ENCODE results near the gene OR6Y1.

The OR6Y1 gene, protein sequence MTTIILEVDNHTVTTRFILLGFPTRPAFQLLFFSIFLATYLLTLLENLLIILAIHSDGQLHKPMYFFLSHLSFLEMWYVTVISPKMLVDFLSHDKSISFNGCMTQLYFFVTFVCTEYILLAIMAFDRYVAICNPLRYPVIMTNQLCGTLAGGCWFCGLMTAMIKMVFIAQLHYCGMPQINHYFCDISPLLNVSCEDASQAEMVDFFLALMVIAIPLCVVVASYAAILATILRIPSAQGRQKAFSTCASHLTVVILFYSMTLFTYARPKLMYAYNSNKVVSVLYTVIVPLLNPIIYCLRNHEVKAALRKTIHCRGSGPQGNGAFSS

DNA sequence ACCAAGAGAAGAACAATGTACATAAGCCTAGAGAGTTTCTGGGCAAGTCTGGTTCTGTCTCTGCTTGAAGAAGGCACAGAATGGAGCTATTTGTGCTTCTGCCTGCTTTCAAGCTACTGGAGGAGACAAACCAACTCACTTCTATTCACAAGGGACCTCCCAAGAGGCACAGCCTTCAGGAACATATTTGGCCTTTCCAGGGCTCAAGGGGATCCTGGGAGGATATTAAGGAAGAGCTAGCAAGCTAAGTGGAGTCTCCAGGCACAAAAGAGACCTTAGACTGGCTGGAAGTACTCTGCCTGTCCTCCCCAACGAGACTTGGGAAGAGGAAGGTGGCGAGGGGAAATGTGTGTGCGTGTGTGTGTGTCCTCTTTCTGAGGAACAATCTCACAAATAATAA, at the start of gene OR6Y1:
Gene OR6Y1, minus strand, starts transcription at position 54 of the 400 bp plus-strand sequence. CDS start 6,300 bp downstream, outside the sequence.
- DNase-seq (ENCODE audit: low read depth) = no peak

DNA sequence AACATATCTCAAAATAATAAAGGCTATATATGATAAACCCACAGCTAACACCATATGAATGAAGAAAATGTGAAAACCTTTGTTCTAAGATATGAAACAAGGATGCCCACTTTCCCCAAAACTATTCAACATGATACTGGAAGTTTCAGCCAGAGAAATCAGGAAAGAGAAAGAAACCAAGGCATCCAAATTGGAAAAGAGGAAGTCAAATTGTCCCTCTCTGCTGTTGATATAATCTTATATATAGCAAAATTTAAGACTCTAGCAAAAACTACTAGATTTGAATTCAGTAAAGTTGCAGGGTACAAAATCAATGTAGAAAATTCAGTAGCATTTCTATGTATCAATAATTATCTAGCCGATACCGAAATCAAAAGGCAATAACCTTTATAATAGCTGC, 46.5 kb upstream of the OR6Y1 start:
- DNase-seq (ENCODE audit: low read depth) = no peak

DNA sequence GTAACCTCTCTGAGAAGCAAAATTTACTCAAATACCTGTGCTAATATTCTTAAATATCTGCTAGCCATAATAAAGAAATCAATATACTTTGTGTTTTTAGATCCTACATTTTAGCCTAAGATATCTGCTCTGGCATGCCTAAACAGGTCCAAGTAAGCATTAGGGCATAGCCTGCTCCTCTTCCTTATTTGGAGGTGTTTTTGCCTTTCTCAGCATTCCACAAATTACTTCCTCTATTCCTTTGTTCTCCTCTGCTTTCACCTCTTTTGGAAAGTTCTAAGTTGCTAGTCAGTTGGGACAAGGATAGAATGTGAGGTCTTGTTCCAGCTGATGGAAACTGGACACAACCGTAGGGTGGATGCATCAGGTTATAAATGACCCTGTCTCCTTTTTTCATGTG, 32.7 kb upstream of the OR6Y1 start:
- no peak for DNase-seq (ENCODE audit: low read depth)

DNA sequence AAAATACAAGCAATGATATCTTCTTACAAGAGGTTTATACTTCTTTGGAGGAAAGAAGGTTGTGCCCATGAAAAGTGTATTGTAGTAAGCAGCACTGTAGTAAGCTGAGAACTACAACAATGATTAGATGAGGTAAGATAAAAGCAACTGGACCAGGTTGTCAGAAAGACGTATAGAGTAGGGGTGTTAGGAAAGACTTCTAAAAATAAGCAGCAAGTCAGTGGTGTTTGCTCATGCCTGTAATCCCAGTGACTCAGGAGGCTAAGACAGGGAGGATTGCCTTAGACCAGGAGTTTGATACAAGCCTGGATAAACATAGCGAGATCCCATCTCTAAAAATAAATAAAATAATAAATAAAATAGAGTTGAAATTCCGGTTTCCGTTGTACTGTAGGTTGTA, 29.8 kb upstream of the OR6Y1 start:
- no peak for DNase-seq (ENCODE audit: low read depth)

DNA sequence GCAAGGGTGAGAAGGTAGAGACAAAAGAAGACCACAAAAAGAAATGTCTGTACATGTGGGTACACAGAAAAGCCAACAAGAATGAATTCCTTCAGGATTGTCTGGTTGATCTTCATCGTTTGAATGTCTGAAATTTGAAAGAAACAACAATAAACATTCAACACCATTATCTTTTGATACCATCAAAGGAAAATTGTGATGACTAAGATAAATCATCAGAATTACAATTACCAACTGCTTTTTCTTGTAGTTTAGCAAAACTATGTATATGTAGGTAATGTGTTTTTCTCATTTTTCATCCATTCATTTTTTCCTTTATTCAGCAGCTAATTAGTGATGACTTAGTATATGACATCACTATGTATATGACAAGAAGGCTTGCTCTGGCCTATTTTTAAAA, 25.5 kb upstream of the OR6Y1 start, which contains the start of gene OR10X1:
Gene OR10X1, minus strand, starts transcription at position 167 of the 400 bp plus-strand sequence. Its CDS starts 0 bp downstream, at position 167.
- no peak for DNase-seq (ENCODE audit: low read depth)

DNA sequence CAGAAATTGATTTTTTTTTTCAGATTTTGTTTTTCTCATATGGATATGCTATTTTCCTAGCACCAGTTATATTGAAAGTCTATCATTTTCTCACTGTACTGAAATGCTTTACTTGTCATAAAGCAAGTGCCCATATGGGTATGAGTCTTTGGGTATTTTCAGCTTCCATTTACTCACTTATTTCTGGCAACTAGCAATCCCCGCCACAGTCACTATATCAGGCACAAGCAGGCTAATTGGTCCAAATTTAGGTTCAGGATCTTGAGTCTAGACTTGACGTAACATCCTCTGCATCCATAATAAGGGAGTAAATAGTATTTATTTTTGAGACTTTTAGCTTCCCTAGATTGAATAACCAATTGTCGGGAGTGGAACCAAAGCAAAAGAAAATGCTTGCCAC, 23.4 kb upstream of the OR6Y1 start:
- no peak for DNase-seq (ENCODE audit: low read depth)

DNA sequence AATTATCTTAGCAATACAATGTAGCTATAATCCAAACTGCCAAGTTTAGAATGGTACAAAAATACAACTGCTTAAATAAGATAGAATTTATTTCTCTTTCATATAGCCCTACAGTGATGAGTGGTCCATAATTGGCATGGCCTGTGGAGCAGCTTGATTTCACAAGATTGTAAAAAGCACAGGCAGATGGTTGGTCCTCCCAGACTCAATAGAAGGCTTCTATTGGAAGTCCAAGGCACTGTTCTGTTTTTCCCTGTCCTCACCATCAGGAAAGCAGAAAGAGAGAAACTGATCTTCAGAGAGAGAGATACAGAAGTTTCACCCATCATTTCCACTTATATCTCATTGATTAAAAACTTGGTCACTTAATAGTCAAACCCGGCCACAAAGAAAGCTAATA, 18.0 kb upstream of the OR6Y1 start:
- no peak for DNase-seq (ENCODE audit: low read depth)

DNA sequence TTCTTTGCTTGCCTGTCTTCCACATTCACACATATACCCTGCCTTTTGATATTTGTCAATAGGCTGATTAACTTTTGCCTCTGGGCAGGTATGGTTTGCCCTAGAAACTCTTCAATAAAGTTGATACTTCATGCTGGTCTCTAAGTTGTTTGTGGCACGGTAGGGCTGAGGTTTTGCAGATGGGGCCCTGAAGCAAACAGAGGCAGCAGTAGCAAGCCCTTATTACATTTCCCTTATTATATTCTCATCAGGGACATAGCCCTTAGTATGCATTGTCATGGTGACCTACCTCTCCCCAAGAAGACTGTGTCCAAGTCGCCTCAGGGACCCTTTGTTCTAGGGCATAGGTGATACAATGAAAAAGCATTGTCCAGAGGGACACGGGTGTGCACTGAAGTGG, 16.3 kb upstream of the OR6Y1 start, which contains the start of gene OR6P1:
Gene OR6P1, minus strand, starts transcription at position 101 of the 400 bp plus-strand sequence. CDS start 6,976 bp downstream, outside the sequence.
- no peak for DNase-seq (ENCODE audit: low read depth)

DNA sequence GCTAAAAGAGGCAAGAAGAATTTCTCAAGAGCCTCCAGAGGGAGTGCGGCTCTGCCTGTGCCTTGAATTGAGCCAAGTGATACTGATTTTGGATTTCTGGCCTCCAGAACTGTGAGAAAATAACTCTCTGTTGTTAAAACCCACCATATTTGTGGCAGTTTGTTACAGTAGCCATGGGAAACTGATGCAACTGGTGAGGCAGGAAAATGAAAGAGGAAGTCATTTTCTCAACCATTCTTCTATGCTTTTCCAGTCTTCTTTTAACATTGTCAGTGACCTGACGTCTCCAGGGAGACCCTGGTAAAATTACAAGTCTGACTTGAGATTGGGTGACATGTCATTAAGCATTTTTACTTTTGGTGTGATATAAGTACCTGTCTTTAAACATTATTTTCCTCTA, 10.4 kb upstream of the OR6Y1 start:
- DNase-seq (ENCODE audit: low read depth) = no peak

DNA sequence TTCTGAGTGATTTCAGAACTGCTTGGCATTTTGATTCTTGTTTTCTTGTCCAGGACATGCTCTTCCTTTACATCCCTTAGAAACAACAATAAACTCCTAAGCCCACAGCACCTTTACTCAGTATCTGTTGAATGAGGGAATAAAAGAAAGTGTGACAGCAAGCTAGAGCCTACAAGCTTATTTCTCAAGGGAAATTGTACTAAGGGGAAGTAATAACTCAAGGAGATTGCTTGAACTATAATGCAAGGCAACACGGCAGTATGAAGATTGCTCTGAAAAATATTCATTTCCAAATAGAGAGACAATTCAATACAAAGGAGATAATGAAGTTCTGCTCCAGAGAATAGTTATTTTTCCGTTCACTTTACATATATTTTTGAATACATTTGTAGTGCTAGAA, 9.6 kb upstream of the OR6Y1 start:
- DNase-seq (ENCODE audit: low read depth) = no peak

DNA sequence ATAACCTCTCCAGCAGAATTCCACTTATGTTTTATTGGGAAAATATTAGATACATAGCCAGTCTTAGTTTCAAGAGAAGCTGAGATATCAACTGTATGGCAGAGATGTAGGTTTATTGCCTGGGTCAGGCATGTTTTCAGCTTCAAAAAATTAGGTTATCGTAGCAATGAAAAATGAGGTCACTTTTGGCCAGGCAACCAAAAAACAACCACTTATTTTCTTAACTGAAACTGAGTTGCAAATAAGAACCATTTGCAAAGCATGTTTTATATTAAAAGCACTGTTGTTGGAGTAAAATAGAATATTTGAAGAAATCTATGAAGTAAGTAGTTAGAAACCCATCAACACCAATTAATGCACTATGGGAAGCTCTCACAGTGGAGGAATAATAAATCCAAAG, 5.5 kb upstream of the OR6Y1 start:
- no peak for DNase-seq (ENCODE audit: low read depth)

DNA sequence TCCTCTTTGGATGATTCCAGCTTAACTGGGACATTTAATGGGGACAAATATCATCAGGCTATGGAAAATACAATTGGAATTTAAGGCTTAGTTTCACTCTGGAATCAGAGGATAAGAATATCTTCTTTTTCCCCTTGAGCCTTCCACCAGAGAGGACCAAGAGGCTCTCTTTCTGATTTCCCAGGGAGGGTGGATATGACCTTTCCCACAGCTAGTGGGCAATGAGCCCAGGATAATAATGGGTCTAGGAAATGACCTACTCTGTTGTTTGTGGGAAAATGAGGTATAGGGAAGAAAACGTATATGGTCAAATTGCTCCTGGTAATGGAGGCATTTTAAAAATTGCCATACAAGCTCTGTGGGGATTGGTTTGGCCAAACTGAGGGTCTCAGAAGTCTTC, 1.9 kb downstream of the OR6Y1 start:
- no peak for DNase-seq (ENCODE audit: low read depth)

DNA sequence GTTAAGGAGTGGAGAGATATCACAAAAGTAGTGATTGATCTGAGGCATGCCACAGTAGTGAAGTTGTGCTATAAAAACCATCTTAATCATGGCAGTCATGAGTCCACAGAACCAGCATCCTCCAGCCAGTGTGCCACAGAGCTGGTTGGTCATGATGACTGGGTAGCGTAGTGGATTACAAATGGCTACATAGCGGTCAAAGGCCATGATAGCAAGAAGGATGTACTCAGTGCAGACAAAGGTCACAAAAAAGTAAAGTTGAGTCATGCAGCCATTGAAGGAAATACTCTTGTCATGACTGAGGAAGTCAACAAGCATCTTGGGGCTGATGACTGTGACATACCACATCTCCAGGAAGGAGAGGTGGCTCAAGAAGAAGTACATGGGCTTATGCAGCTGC, 6.7 kb downstream of the OR6Y1 start:
- no peak for DNase-seq (ENCODE audit: low read depth)

DNA sequence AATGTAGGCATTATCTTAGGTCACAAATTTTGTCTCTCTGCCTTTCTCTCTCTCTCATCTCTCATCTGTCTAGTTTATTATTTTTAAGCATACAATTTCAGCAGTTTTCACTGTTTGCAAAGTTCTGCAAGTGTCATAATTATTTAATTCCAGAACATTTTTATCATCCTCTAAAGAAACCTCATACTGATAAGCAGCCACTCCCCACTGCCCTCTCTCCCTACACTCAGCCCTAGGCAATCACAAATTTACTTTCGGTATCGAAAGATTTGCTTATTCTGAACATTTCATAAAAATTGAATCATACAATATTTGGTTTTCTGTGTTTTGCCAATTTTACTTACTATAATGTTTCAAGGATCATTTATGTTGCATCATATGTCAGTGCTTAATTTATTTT, 16.6 kb downstream of the OR6Y1 start:
- DNase-seq (ENCODE audit: low read depth) = no peak

DNA sequence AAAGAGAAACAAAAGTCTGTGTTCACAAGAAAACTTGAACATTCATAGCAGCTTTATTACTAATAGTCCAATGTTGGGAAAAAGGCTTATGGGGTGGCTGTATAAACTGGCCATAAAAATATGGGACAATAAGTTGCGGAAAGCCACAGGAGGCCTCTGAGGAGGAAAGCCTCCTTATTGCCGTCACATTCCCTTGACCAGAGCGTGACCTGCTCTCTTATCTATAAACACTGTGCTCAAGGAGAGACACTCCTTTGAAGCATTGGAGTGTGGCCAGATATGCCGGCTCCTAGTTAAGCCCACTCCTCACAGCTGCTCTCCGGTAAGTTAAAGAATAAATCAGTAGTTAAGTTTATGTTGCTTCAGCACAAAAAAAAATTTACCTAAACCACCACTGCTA, 19.7 kb downstream of the OR6Y1 start:
- no peak for DNase-seq (ENCODE audit: low read depth)

DNA sequence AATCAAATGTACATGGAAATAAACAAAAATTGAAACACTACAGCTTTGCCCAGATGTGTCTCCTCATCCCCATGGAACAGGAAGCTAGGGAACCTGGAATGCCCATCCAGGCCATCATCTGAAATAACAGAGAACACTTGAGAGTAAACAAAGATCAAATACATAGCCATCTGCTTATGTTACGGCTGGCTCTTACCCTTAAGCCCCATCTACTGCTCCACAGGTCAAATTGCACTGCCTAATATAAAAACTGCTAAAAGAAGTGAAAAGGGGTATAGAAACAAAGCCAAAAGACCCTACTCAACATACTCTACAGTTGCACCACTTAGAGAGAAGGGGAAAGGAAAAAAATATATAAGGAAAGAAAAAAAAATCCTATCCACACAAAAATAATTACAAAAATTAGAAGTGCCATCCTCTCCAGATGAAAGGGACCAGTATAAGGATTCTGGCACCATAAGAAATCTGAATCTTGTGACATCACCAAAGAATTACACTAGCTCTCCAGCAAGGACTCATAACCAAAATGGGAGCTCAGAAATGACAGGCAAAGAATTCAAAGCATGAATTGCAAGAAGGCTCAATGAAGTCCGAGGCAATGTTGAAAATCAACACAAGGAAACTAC, 26.9 kb downstream of the OR6Y1 start:
- no peak for DNase-seq (ENCODE audit: low read depth)

DNA sequence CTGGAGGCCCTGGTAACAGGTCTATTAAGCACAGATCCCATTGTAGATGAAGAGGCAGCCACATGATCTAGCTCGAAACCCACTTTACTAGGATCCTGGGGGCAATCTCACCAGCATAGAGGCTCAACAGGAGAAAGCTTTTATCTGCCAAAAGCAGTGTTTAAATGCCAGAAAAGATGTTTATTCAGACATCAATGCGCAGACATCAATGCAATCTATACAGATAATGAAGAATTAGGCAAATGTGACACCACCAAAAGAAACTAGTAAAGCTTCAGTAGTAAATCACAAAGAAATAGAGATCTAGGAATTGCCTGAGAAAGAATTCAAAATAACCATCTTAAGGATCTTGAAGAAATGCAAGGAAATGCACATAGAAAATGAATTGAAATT, 32.5 kb downstream of the OR6Y1 start:
- DNase-seq (ENCODE audit: low read depth) = no peak

DNA sequence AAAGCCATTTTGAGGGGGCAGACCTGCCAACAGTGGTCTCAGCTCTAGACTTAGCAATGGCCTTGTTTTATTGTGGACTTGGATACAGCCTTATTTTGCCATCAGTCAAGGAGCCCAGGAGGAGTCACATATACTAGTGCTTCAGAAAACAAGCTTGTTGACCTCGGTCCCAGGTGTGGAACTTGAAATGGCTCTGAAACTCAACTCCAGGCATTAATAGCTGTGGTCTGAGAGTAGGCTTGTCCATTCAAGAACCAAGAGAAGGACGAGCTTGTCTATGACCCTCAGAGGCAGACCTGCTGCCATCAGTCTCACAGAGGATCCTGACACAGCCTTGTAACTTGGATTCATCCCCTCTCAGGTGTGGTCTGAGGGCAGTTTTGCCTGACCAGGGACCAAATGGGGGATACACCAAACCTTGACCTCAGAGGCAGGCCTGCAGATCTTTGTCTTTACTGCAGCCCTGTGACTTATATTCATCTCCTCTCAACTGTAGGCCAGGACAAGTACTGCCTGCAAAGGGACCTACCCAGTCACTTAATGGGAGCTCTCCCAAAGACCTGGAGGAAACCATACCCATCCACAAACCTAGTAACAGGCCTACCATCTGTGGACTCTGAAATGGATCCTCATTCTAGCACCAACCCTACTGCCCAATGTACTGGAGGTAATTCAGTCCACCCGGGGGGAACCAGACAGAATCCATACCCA, 33.1 kb downstream of the OR6Y1 start:
- no peak for DNase-seq (ENCODE audit: low read depth)

DNA sequence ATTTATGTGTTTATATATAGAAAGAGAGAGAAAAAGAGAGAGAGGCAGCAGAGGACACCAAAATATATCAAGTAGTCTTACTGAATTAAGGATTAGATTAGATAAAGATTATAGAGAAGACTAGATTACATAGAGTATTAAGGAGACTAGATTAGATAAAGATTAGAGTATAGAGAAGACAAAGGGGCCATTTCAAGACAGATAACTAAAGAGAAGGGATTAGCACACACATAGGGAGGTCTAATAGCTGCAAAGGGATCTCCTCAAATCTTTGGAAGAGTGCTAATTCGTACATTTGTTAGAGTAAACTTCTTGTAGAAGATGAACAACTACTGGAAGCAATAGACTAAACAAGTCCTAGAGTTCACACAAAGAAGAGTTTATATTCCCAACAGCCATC, 34.2 kb downstream of the OR6Y1 start:
- DNase-seq (ENCODE audit: low read depth) = no peak

DNA sequence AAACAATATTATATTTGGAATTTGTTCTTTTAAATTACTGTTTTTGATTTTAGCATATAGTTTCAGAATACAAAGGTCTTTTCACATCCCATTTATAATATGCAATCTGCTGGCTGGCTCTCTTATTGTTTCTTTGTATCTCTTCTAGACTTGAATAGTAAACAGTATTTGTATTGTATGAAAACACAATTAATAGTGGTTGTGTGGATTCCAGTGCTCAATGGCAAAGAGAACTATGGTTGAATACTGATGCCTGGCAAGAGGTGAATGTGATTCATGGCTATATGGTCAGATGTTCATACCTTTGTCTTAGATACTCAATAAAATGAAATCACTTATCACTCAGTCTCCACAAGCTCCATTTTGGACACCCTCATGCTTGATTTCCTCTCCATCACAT, 37.2 kb downstream of the OR6Y1 start:
- DNase-seq (ENCODE audit: low read depth) = no peak

DNA sequence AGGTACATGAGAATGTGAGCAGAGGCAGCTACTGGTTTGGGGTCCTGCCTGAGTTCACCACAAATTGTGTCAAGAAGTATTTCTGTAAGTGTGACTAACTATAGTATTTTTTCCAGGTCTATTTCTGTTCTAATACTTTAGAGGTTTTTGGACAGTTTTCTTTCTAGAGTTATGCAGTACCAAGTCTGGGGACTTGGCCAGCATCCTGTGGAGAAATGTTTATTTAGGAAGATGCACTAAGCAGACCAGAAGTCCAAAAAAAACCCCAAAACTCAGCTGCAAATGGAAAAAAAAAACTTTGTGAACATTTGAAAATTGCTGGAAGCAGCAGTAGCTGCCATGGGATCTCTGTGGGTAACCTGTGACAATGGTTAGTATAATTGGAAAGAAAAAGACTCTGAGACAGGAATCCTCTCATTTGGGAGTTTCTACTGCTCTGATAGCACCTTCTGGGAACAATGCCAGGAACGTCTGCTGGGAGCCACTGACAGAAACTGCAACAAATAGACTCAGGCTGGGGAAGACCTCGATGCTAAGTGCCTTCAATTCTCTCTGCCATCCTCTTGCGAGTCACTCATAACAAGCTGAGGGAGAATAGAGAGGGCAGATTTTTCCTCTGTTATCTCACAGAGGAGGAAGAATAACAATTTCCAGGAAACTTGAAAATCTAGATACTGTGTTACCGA, 44.6 kb downstream of the OR6Y1 start:
- no peak for DNase-seq (ENCODE audit: low read depth)

DNA sequence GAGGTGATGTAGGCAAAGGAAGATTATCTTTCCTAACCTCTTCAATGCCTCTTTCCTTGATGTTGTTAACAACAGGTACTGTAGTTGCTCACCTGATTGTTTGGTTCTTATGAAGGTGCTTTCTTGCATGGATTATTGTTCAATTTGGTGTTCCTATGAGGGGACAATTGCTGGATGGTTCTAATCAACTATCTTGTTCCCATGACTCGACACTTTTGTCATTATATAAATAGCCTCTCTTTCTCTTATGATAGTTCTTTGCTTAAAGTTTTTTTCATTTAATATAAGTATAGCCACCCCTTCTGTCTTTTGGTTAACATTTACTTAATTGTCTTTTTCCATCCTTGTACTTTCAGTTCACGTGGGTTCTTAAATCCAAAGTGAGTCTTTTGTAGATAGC, 46.7 kb downstream of the OR6Y1 start:
- no peak for DNase-seq (ENCODE audit: low read depth)
